Neural progenitor cell (in vitro differentiated cells): ENCODE measurements around the gene C8A.

Source experiments
- CTCF ChIP-seq: fragments of 200-600 bp; sonication (generic); IDR thresholded peaks from 2 replicates; pipeline ENCODE4 v1.5.1; 2017; ENCODE audit warnings: antibody characterized with exemption, mild to moderate bottlenecking
- EZH2 ChIP-seq: fragments of 200-600 bp; sonication (generic); IDR thresholded peaks from 2 replicates; pipeline ENCODE4 v1.6.1; 2017; ENCODE audit warnings: antibody characterized with exemption, mild to moderate bottlenecking, moderate library complexity
- EZH2phosphoT487 ChIP-seq: fragments of 200-600 bp; sonication (generic); IDR thresholded peaks from 2 replicates; pipeline ENCODE4 v1.6.1; 2017; ENCODE audit warnings: antibody characterized with exemption

- TF ChIP-seq CTCF (no peak), EZH2 (no peak), EZH2phosphoT487 (no peak)
Measured at GRCh38 chr1:56850922-56851321, 3.7 kb upstream of the C8A start.
